OCI-LY1 (cell line): ENCODE results near the gene ANKRD27.

Experiments
- EZH2 ChIP-seq: fragments of 200-600 bp; sonication (generic), shearing (Covaris generic); IDR thresholded peaks from 2 replicates; pipeline ENCODE4 v1.8.0; 2017; ENCODE audit warnings: borderline replicate concordance, mixed run types, mild to moderate bottlenecking, antibody characterized with exemption, low read length, moderate library complexity, mixed read lengths
- TF ChIP-seq, protein P1 (sequence below): fragments of 200-600 bp; sonication (generic), shearing (Covaris generic); IDR thresholded peaks from 2 replicates; pipeline ENCODE4 v1.5.1; 2017; ENCODE audit warnings: mild to moderate bottlenecking, antibody characterized with exemption, low read length, moderate library complexity, mixed read lengths

DNA sequence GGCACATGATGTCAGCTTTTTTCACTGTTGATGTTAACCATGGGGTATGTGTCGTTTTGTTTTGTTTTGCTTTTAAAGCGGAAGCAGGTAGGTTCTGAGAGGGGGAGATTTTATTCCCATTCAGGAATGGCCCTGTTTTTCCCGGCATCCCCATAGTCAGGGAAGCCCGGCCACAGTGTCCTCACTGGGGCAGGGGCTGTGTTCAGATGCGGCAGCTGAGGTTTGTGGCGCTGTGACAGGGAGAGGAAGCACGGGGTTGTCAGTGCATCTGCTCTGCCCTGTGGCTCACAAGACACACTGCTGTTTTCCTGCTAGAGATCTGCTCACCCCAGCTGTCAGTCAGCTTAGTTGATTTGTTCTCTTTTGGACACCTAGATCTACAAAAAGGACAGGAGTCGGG, 27.6 kb downstream of the ANKRD27 start:
- TF ChIP-seq, protein P1, sequence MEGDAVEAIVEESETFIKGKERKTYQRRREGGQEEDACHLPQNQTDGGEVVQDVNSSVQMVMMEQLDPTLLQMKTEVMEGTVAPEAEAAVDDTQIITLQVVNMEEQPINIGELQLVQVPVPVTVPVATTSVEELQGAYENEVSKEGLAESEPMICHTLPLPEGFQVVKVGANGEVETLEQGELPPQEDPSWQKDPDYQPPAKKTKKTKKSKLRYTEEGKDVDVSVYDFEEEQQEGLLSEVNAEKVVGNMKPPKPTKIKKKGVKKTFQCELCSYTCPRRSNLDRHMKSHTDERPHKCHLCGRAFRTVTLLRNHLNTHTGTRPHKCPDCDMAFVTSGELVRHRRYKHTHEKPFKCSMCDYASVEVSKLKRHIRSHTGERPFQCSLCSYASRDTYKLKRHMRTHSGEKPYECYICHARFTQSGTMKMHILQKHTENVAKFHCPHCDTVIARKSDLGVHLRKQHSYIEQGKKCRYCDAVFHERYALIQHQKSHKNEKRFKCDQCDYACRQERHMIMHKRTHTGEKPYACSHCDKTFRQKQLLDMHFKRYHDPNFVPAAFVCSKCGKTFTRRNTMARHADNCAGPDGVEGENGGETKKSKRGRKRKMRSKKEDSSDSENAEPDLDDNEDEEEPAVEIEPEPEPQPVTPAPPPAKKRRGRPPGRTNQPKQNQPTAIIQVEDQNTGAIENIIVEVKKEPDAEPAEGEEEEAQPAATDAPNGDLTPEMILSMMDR = no peak
- no peak for TF ChIP-seq EZH2
